KMS-11 (cell line): ENCODE data around the gene NUDCD3.
A peak's percentile ranks its signal among the peaks of the same experiment; 100 is the strongest.

Experiments used
- H2AFZ ChIP-seq: fragments of 200-600 bp; sonication (generic); 2 replicates; pipeline ENCODE4 v1.6.1; 2016; ENCODE audit warnings: antibody characterized with exemption, mixed run types, low read depth
- H3K27ac ChIP-seq: fragments of 200-600 bp; sonication (generic); 2 replicates; pipeline ENCODE4 v1.6.1; 2016; ENCODE audit warnings: mild to moderate bottlenecking, mixed run types
- H3K27me3 ChIP-seq: fragments of 200-600 bp; sonication (generic); 2 replicates; pipeline ENCODE4 v1.6.1; 2017; ENCODE audit warnings: mild to moderate bottlenecking, low read depth, mixed run types, moderate library complexity; ENCODE audit not compliant: insufficient read depth
- H3K36me3 ChIP-seq: fragments of 200-600 bp; sonication (generic); 2 replicates; pipeline ENCODE4 v1.6.1; 2017; ENCODE audit warnings: mild to moderate bottlenecking, mixed run types; ENCODE audit not compliant: insufficient read depth
- H3K4me1 ChIP-seq: fragments of 200-600 bp; sonication (generic); 2 replicates; pipeline ENCODE4 v1.6.1; 2016; ENCODE audit warnings: mild to moderate bottlenecking, low read depth, mixed run types; ENCODE audit not compliant: poor library complexity, severe bottlenecking
- H3K4me2 ChIP-seq: fragments of 200-600 bp; sonication (generic); 2 replicates; pipeline ENCODE4 v1.7.0; 2016; ENCODE audit warnings: mild to moderate bottlenecking, mixed run types
- H3K4me3 ChIP-seq: fragments of 200-600 bp; sonication (generic); IDR thresholded peaks from 2 replicates; pipeline ENCODE4 v1.6.1; 2017; ENCODE audit warnings: low read depth, low read length, mixed read lengths; ENCODE audit not compliant: insufficient read depth
- H3K79me2 ChIP-seq: fragments of 200-600 bp; sonication (generic); 2 replicates; pipeline ENCODE4 v1.6.1; 2016; ENCODE audit warnings: low read depth, mixed run types; ENCODE audit not compliant: insufficient read depth
- H3K9ac ChIP-seq: fragments of 200-600 bp; sonication (generic); 2 replicates; pipeline ENCODE4 v1.6.1; 2016; ENCODE audit warnings: mild to moderate bottlenecking, mixed run types
- H4K20me1 ChIP-seq: fragments of 200-600 bp; sonication (generic); 2 replicates; pipeline ENCODE4 v1.6.1; 2016; ENCODE audit warnings: mild to moderate bottlenecking, mixed run types; ENCODE audit not compliant: insufficient read depth
- TF ChIP-seq, protein P1 (sequence below): fragments of 200-600 bp; sonication (generic); conservative IDR thresholded peaks from 2 replicates; pipeline ENCODE4 v1.6.1; 2017; ENCODE audit warnings: low read depth, mild to moderate bottlenecking, antibody characterized with exemption, low read length, moderate library complexity, mixed read lengths

The NUDCD3 gene

DNA sequence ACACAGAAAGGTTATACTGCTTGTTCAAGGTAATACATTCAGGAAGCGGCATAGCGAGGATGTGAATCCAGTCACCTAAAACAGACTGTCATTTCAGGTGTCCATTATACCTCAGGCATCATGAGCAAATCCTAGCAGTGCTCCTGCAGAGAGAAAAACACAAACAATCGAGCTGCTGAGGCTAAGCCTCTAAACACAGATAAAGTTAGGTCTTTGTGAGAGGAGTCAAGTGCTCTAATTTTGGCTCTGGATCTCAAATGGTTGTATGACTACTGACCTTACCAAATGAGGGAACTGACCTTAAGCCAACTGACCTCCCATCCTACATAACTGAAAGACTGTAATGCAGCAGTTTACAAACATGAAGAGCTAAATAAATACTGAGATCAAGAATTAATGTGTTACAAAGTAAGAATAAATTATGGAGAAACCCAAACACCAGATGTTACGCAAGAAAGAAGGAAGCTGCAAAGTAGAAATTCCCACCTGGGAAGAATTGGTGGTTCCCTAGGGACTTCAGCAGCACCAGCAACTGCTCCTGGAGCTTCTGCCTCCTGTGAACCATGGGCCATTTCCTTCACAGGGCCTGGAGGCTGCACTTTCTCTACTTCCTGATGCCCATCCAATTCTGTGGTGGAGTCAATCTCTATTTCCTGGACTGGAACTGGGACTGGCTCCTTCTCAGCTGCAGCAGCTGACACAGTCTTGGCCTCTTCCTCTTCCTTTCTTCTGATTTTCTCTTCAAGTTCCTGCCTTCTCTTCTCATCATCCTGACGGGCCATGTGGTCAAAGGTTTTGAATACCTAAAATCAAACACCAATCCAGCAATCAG, 5.8 kb downstream of the NUDCD3 start:
- Histone ChIP-seq H3K79me2 (peaks cover 39% of the 10 kb centered on the region), H3K4me1 (peaks cover 14% of the 10 kb centered on the region), H2AFZ (no peak overlapping the region), H3K4me2 (no peak overlapping the region), H4K20me1 (no peaks in the 10 kb centered on the region), H3K4me3 (no peak overlapping the region), H3K27me3 (no peaks in the 10 kb centered on the region), H3K36me3 (peaks cover 35% of the 10 kb centered on the region; the same call in 1 of the 2 replicates), H3K27ac (no peak overlapping the region), H3K9ac (no peak overlapping the region)
- TF ChIP-seq, protein P1, sequence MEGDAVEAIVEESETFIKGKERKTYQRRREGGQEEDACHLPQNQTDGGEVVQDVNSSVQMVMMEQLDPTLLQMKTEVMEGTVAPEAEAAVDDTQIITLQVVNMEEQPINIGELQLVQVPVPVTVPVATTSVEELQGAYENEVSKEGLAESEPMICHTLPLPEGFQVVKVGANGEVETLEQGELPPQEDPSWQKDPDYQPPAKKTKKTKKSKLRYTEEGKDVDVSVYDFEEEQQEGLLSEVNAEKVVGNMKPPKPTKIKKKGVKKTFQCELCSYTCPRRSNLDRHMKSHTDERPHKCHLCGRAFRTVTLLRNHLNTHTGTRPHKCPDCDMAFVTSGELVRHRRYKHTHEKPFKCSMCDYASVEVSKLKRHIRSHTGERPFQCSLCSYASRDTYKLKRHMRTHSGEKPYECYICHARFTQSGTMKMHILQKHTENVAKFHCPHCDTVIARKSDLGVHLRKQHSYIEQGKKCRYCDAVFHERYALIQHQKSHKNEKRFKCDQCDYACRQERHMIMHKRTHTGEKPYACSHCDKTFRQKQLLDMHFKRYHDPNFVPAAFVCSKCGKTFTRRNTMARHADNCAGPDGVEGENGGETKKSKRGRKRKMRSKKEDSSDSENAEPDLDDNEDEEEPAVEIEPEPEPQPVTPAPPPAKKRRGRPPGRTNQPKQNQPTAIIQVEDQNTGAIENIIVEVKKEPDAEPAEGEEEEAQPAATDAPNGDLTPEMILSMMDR: no peak

DNA sequence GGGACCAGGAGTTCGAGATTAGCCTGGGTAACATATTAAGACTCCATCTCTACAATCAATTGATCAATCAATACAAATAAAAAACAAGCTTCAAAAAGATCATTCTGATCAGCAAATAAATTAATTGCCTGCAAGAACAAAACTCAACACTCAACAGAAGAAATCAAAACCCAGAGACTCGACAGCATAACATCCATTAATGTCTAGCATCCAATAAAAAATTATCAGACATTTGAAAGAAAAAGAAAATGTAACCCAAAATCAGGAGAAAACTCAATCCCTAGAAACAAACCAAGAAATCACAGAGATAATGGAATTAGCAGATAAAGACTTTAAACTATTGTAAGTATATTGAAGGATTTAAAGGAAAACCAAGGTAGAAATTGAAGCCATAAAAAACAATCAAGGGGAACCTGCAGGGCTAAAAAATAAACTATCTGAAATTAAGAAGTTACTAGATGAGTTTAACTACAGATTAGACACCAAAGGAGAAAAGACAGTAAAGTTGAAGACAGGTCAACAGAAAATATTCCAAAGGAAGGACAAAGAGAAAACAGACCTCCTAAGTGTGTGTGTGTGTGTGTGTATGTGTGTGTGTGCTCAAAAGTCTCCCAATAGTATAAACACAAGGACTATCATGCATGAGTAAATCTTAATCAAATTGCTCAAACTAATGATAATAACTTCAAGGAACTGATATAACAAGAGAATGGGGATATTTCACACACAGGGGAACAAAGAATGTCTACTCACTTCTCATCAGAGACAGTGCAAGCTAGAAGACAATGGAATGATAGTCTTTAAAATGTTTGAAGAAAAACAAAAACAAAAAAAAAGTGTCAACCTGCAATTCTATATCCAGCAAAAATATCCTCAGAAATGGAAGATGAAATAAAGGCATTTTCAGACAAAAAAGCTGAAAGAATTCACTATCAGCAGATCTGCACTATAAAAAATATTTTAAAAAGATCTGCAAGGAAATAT, 7.7 kb downstream of the NUDCD3 start:
- no peaks in the 10 kb centered on the region for H4K20me1 ChIP-seq

DNA sequence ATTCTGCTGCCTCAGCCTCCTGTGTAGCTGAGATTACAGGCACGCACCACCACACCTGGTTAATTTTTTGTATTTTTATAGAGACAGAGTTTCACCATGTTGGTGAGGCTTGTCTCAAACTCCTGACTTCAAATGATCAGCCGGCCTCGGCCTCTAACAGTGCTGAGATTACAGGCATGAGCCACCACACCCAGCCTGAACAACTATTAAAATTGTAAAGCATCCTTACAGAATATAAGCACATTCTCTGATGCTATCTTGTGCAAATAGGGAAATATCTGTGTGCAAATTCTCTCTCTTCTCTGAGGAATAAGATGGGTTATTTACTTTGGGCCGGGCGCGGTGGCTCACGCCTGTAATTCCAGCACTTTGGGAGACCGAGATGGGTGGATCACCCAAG, 12.5 kb downstream of the NUDCD3 start:
- Histone ChIP-seq H2AFZ (no peak overlapping the region), H3K27me3 (no peaks in the 10 kb centered on the region), H3K9ac (no peak overlapping the region), H3K36me3 (peaks cover 23% of the 10 kb centered on the region; the same call in 1 of the 2 replicates), H3K4me3 (no peak overlapping the region), H3K27ac (no peak overlapping the region), H4K20me1 (no peaks in the 10 kb centered on the region; the same call in 1 of the 2 replicates), H3K79me2 (peaks cover 4% of the 10 kb centered on the region; the same call in 1 of the 2 replicates), H3K4me1 (peaks cover 7% of the 10 kb centered on the region), H3K4me2 (no peak overlapping the region)
- TF ChIP-seq, protein P1: no peak

More for the DNA sequence above, 7.7 kb downstream of the NUDCD3 start:
- Histone ChIP-seq H3K4me2 (no peak overlapping the region), H3K4me3 (no peak overlapping the region), H2AFZ (no peak overlapping the region), H3K27ac (no peak overlapping the region), H3K27me3 (no peaks in the 10 kb centered on the region), H3K36me3 (peaks cover 41% of the 10 kb centered on the region; the same call in 1 of the 2 replicates), H3K4me1 (peaks cover 8% of the 10 kb centered on the region), H3K79me2 (peaks cover 20% of the 10 kb centered on the region; the same call in 1 of the 2 replicates), H3K9ac (no peak overlapping the region)
- TF ChIP-seq, protein P1: no peak

DNA sequence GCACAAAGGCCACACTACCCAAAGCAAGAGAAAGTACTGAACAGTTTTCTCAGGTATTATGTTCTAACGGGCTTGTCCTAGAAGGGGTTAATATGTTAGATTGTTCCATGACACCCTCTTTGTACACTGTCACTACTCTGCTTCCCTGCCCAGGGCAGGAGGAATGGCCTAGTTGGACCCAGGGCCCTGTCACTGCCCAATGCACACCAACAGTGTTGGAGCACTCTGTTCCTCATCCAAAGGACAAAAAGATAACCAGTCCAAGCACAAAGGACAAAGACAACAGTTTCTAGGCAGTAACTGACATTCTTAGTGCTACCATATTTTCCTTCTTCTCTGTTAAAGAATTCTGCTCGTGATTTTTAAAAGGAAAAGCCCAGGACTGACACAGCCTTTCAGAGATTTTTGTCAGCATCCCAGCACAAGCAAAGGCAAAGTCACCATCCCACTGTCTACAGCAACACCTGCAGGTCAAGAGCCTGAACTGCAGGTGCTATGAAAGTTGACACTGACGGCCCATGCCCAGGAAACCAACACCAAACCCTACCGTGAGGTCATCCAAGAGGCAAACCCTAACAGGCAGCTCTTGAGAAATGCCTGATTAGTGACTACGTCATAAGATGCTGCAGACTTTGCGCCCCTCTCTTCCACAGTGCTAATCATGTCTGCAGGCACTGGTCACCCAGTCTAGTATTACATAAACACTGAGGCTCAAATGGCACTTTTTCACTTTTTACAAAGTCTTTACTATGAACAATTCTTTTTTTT, 13.2 kb downstream of the NUDCD3 start:
- Histone ChIP-seq H3K36me3 (peaks cover 17% of the 10 kb centered on the region; the same call in 1 of the 2 replicates), H3K4me3 (no peak overlapping the region), H3K4me2 (no peak overlapping the region), H4K20me1 (no peaks in the 10 kb centered on the region; the same call in 1 of the 2 replicates), H3K9ac (no peak overlapping the region), H3K27me3 (no peaks in the 10 kb centered on the region), H3K27ac (no peak overlapping the region), H3K4me1 (peaks cover 7% of the 10 kb centered on the region), H2AFZ (no peak overlapping the region), H3K79me2 (peaks cover 4% of the 10 kb centered on the region; the same call in 1 of the 2 replicates)
- TF ChIP-seq, protein P1: peak; percentile 97
